Measurements from ENCODE around the gene HRH1. TPM values are rescaled to one million over a fixed set of nuclear protein-coding genes. Genes with fewer than 3 reads are reported as not detected.

The HRH1 gene
- total RNA-seq, 3 donors from 2014 or later, result 8.3 to 16.7 (median 10.3) TPM

DNA sequence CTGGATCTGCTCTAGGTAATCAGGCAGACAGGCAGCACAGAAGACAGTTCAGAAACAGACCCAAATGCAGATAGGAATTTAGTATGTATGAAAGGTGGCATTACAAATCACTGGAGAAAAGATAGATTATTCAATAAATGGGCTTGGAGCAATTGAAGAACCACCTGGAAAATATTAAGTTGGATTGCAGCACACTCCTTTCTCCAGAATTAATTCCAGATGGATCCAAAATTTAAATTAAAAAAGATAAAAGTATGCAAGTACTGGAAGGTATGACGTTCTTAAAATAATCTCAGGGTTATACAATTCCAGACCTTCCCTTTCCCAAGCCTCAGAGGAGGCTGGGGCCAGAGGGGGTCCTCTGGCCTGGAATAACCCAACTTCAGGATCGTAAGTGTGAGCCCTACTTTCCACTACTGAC is 32.5 kb downstream of the HRH1 start:
- intact Hi-C loops (cut with DNase I, micrococcal nuclease), result no loop called here
- H3K9me3 ChIP-seq, result no peaks in the 10 kb centered on the region
- H3K36me3 ChIP-seq (ENCODE audit: low read depth), result no peaks in the 10 kb centered on the region
- no peaks in the 10 kb centered on the region for H3K4me1 ChIP-seq (ENCODE audit: low read depth)
- DNase-seq (no peak), ATAC-seq (no peak)
- TF ChIP-seq, protein P1, sequence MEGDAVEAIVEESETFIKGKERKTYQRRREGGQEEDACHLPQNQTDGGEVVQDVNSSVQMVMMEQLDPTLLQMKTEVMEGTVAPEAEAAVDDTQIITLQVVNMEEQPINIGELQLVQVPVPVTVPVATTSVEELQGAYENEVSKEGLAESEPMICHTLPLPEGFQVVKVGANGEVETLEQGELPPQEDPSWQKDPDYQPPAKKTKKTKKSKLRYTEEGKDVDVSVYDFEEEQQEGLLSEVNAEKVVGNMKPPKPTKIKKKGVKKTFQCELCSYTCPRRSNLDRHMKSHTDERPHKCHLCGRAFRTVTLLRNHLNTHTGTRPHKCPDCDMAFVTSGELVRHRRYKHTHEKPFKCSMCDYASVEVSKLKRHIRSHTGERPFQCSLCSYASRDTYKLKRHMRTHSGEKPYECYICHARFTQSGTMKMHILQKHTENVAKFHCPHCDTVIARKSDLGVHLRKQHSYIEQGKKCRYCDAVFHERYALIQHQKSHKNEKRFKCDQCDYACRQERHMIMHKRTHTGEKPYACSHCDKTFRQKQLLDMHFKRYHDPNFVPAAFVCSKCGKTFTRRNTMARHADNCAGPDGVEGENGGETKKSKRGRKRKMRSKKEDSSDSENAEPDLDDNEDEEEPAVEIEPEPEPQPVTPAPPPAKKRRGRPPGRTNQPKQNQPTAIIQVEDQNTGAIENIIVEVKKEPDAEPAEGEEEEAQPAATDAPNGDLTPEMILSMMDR (IDR thresholded peaks at IDR 0.05), result no peak
- H3K4me3 ChIP-seq, result no peak overlapping the region

DNA sequence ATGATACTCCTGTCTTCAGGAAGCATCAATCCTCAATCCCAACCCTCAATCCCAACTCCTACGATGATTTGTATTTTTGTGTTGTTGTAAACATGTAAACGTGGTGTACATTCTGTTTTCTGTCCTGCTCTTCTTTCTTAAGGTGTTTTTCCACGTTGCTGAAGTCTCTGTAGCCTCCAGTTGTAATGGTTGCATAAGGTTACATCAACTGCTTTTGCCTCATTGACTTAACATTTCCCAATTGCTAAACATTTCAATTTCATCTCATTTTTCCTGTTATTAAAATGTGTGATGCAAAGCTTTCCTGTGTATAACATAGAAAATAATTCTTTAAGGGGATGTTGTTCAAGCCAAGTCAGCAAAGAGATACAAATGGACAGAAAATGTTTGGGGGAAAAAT is 33.4 kb downstream of the HRH1 start:
- ATAC-seq (no peak), DNase-seq (no peak)
- H3K36me3 ChIP-seq (ENCODE audit: low read depth), result no peaks in the 10 kb centered on the region
- H3K4me3 ChIP-seq, result no peak overlapping the region
- H3K9me3 ChIP-seq, result no peaks in the 10 kb centered on the region
- no peaks in the 10 kb centered on the region for H3K4me1 ChIP-seq (ENCODE audit: low read depth)
- TF ChIP-seq, protein P1 (IDR thresholded peaks at IDR 0.05), result no peak
- intact Hi-C loops (cut with DNase I, micrococcal nuclease), result no loop called here

DNA sequence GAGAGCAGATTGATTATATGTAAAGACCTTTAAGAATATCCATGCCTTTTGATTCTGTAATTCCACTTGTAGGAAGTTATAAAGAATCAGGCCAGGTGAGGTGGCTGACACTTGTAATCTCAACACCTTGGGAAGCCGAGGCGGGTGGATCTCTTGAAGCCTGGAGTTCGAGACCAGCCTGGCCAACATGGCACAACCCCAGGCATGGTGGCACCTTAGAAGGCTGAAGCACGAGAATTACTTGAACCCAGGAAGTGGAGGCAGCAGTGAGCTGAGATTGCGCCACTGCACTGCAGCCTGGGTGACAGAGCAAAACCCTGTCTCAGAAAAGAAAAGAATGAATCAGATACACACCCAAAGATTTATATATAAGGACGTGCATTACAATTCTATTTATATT is 33.9 kb downstream of the HRH1 start:
- H3K36me3 ChIP-seq (ENCODE audit: low read depth), result no peaks in the 10 kb centered on the region
- ATAC-seq (no peak), DNase-seq (no peak)
- no peak overlapping the region for H3K4me3 ChIP-seq
- no peaks in the 10 kb centered on the region for H3K4me1 ChIP-seq (ENCODE audit: low read depth)
- no peaks in the 10 kb centered on the region for H3K9me3 ChIP-seq
- intact Hi-C loops (cut with DNase I, micrococcal nuclease), result no loop called here
- TF ChIP-seq, protein P1 (IDR thresholded peaks at IDR 0.05), result no peak

DNA sequence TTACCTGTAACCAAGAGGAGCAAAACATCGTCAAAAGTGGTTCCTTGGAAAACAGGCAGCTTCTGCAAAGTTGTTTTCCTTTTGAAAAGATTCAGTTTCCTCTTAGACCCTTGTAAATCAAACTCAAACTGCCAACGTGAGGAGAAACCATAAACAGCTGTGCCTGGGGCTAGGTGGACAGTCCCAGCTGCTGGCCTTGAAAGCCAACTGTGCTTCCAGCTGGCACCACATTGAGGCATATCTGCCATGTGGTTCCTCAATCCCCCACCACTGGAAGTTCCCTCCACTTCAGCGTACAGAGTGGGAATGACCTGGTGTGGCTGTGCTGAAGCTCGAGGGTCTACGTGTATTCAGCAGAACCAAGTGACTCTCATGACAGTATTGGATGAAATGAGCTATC is 40.9 kb downstream of the HRH1 start:
- Histone ChIP-seq H3K9me3 (no peaks in the 10 kb centered on the region), H3K36me3 (ENCODE audit: low read depth) (no peaks in the 10 kb centered on the region), H3K4me3 (no peak overlapping the region), H3K4me1 (ENCODE audit: low read depth) (no peaks in the 10 kb centered on the region)
- peak; percentile 14 for ATAC-seq
- DNase-seq, result no peak
- TF ChIP-seq, protein P1 (IDR thresholded peaks at IDR 0.05), result no peak
- intact Hi-C loops (cut with DNase I, micrococcal nuclease), result no loop called here

DNA sequence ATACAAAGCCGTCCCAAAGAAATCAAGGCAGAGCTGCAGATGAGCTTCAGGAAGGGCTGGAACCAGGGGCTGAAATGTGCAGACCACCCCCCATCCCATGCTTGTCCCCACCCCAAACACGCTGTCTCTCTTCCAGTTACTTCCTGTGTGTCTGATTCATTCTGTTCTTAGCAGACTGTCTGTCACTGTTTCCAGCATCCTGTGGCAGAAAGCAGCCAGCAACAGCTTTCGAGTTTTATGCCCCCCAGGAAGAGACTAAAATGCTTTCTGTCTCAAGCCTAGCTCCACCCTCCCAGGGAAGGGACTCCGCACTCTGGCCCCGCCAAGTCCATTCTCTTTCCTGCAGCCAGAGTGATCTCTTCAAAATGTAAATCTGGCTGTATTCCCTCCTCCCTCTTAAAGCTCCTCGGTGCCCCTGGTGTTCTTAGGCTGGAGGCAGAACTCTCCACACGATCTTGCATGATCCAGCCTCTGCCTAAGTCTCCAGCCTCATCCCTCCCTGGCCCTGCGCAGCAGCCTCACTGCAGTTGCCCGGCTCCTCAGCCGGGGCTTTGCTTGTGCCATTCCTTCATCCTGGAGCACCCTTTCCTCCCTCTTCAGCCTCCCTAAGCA is 41.5 kb downstream of the HRH1 start:
- ATAC-seq (peak; percentile 40), DNase-seq (no peak)
- TF ChIP-seq, protein P1 (IDR thresholded peaks at IDR 0.05), result no peak
- intact Hi-C loops (cut with DNase I, micrococcal nuclease), result no loop called here
- H3K36me3 ChIP-seq (ENCODE audit: low read depth), result no peaks in the 10 kb centered on the region
- H3K9me3 ChIP-seq, result no peaks in the 10 kb centered on the region
- no peak overlapping the region for H3K4me3 ChIP-seq
- H3K4me1 ChIP-seq (ENCODE audit: low read depth), result no peaks in the 10 kb centered on the region

DNA sequence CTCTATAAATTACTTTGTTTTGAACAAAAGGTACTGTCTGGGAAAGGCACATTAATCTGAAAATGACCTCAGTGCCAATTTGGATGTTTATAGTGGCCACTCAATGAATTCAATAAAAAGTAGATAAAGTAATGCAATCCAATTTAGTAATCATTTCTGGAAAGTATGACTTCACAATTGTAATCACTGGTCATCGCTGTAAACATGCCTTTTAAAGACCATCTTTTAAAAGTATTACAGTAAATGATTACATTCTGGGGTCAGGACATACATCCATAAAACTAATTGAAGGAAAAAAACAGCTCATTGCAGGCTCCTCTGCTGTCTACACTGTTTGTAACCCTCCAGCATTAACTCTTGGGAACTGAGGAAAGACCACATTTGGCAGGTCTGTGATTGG is 43.2 kb downstream of the HRH1 start:
- DNase-seq (no peak), ATAC-seq (no peak)
- Histone ChIP-seq H3K4me3 (no peak overlapping the region), H3K4me1 (ENCODE audit: low read depth) (no peaks in the 10 kb centered on the region), H3K9me3 (no peaks in the 10 kb centered on the region), H3K36me3 (ENCODE audit: low read depth) (no peaks in the 10 kb centered on the region)
- TF ChIP-seq, protein P1 (IDR thresholded peaks at IDR 0.05), result no peak
- intact Hi-C loops (cut with DNase I, micrococcal nuclease), result no loop called here

All from mucosa of descending colon (tissue), 3 donors.